ENCODE measurements around the gene MCMBP.

The MCMBP gene

GRCh38 chr10:119812684-119813083 lies 60.0 kb downstream of the MCMBP start:
- H3K4me2 ChIP-seq (ENCODE audit: low read length): no peak overlapping the region
- no peaks in the 10 kb centered on the region for H3K79me2 ChIP-seq
- H3K9me3 ChIP-seq (ENCODE audit: control insufficient read depth, low read length): no peaks in the 10 kb centered on the region
- no peak overlapping the region for H2AFZ ChIP-seq
- H3K4me1 ChIP-seq: no peaks in the 10 kb centered on the region
- H3K9ac ChIP-seq: no peak overlapping the region
- no peak for TF ChIP-seq CTCF (IDR thresholded peaks at IDR 0.05)
- no peak overlapping the region for H3K4me3 ChIP-seq (ENCODE audit: low read depth, low read length)
- H3K36me3 ChIP-seq (ENCODE audit: control insufficient read depth, insufficient read depth, low read length): no peaks in the 10 kb centered on the region
- no peak overlapping the region for H3K27ac ChIP-seq
- H3K27me3 ChIP-seq (ENCODE audit: control insufficient read depth, insufficient read depth, low read length): no peaks in the 10 kb centered on the region

- Histone ChIP-seq H3K27ac (no peak overlapping the region), H3K4me3 (ENCODE audit: low read depth, low read length) (no peak overlapping the region), H3K36me3 (ENCODE audit: control insufficient read depth, insufficient read depth, low read length) (no peaks in the 10 kb centered on the region), H3K79me2 (no peaks in the 10 kb centered on the region), H3K4me1 (no peaks in the 10 kb centered on the region), H3K27me3 (ENCODE audit: control insufficient read depth, insufficient read depth, low read length) (no peaks in the 10 kb centered on the region), H3K4me2 (ENCODE audit: low read length) (no peak overlapping the region), H3K9me3 (ENCODE audit: control insufficient read depth, low read length) (no peaks in the 10 kb centered on the region), H2AFZ (no peak overlapping the region), H3K9ac (no peak overlapping the region)
- TF ChIP-seq CTCF (IDR thresholded peaks at IDR 0.05): no peak
Measured at GRCh38 chr10:119811122-119811521, 61.5 kb downstream of the MCMBP start.

- Histone ChIP-seq H3K4me1 (no peaks in the 10 kb centered on the region), H3K27ac (no peak overlapping the region), H3K9ac (no peak overlapping the region), H2AFZ (no peak overlapping the region), H3K79me2 (no peaks in the 10 kb centered on the region), H3K27me3 (ENCODE audit: control insufficient read depth, insufficient read depth, low read length) (no peaks in the 10 kb centered on the region), H3K4me2 (ENCODE audit: low read length) (no peak overlapping the region), H3K36me3 (ENCODE audit: control insufficient read depth, insufficient read depth, low read length) (no peaks in the 10 kb centered on the region), H3K4me3 (ENCODE audit: low read depth, low read length) (no peak overlapping the region), H3K9me3 (ENCODE audit: control insufficient read depth, low read length) (no peaks in the 10 kb centered on the region)
- TF ChIP-seq CTCF (IDR thresholded peaks at IDR 0.05): no peak
Measured at GRCh38 chr10:119807960-119808697, 64.5 kb downstream of the MCMBP start.

GRCh38 chr10:119806334-119807130 lies 66.1 kb downstream of the MCMBP start:
- no peaks in the 10 kb centered on the region for H3K4me1 ChIP-seq
- no peaks in the 10 kb centered on the region for H3K9me3 ChIP-seq (ENCODE audit: control insufficient read depth, low read length)
- H2AFZ ChIP-seq: no peak overlapping the region
- H3K79me2 ChIP-seq: no peaks in the 10 kb centered on the region
- TF ChIP-seq CTCF (IDR thresholded peaks at IDR 0.05): no peak
- H3K27ac ChIP-seq: no peak overlapping the region
- no peaks in the 10 kb centered on the region for H3K27me3 ChIP-seq (ENCODE audit: control insufficient read depth, insufficient read depth, low read length)
- H3K36me3 ChIP-seq (ENCODE audit: control insufficient read depth, insufficient read depth, low read length): no peaks in the 10 kb centered on the region
- no peak overlapping the region for H3K4me3 ChIP-seq (ENCODE audit: low read depth, low read length)
- H3K9ac ChIP-seq: no peak overlapping the region
- H3K4me2 ChIP-seq (ENCODE audit: low read length): no peak overlapping the region

Measured in parathyroid adenoma (tissue), 2 donors.